ENCODE measurements around the gene TMEM101.

- TF ChIP-seq CDX4 (CRISPR knock-in tag; IDR thresholded peaks at IDR 0.05; ENCODE audit: borderline replicate concordance) (no peak), CTCF (IDR thresholded peaks at IDR 0.05) (no peak), ZBTB21 (CRISPR knock-in tag; IDR thresholded peaks at IDR 0.05; ENCODE audit: borderline replicate concordance) (no peak), ESRRA (CRISPR knock-in tag; IDR thresholded peaks at IDR 0.05; ENCODE audit: borderline replicate concordance) (no peak), HMGXB4 (CRISPR knock-in tag; IDR thresholded peaks at IDR 0.05) (no peak), ZNF425 (CRISPR knock-in tag; conservative IDR thresholded peaks at IDR 0.05) (no peak), SP1 (CRISPR knock-in tag; conservative IDR thresholded peaks at IDR 0.05) (no peak), NR3C1 (CRISPR knock-in tag; conservative IDR thresholded peaks at IDR 0.05; ENCODE audit: low read depth) (no peak), NR2C2 (CRISPR knock-in tag; IDR thresholded peaks at IDR 0.05) (no peak), JUN (CRISPR knock-in tag; IDR thresholded peaks at IDR 0.05) (no peak), ATF6 (CRISPR knock-in tag; IDR thresholded peaks at IDR 0.05) (no peak), CREM (CRISPR knock-in tag; IDR thresholded peaks at IDR 0.05) (no peak), CREB1 (CRISPR knock-in tag; IDR thresholded peaks at IDR 0.05) (no peak)
Observed at GRCh38 chr17:44011876-44012275, 2.9 kb downstream of the TMEM101 start.

Measured in WTC11 (cell line).